ENCODE measurements around the gene ZBTB7A. TPM values are rescaled to one million over a fixed set of nuclear protein-coding genes. Genes with fewer than 3 reads are reported as not detected.

Gene ZBTB7A
- total RNA-seq, 1 donor from 2014 or later: 55.6 TPM

- no peak for DNase-seq (ENCODE audit: extremely low read depth, low read depth, low spot score)
Observed at GRCh38 chr19:4069331-4069959, 2.7 kb upstream of the ZBTB7A start.

GRCh38 chr19:4068047-4068966 lies 1.6 kb upstream of the ZBTB7A start:
- no peak for DNase-seq (ENCODE audit: extremely low read depth, low read depth, low spot score)

- DNase-seq (ENCODE audit: extremely low read depth, low read depth, low spot score): no peak
Observed at GRCh38 chr19:4067396-4068046, 822 bp upstream of the ZBTB7A start.

GRCh38 chr19:4066176-4066606 lies 508 bp downstream of the ZBTB7A start:
- no peak for DNase-seq (ENCODE audit: extremely low read depth, low read depth, low spot score)

- DNase-seq (ENCODE audit: extremely low read depth, low read depth, low spot score): peak; percentile 48
Observed at GRCh38 chr19:4065430-4066175, 1.1 kb downstream of the ZBTB7A start.

- DNase-seq (ENCODE audit: extremely low read depth, low read depth, low spot score): no peak
Observed at GRCh38 chr19:4064496-4065260, 2.0 kb downstream of the ZBTB7A start.

GRCh38 chr19:4064149-4064495 lies 2.6 kb downstream of the ZBTB7A start:
- DNase-seq (ENCODE audit: extremely low read depth, low read depth, low spot score): no peak

- DNase-seq (ENCODE audit: extremely low read depth, low read depth, low spot score): no peak
Observed at GRCh38 chr19:4063369-4064148, 3.1 kb downstream of the ZBTB7A start.

GRCh38 chr19:4062419-4063368 lies 4.0 kb downstream of the ZBTB7A start:
- no peak for DNase-seq (ENCODE audit: extremely low read depth, low read depth, low spot score)

- no peak for DNase-seq (ENCODE audit: extremely low read depth, low read depth, low spot score)
Observed at GRCh38 chr19:4061683-4062418, 4.8 kb downstream of the ZBTB7A start.

GRCh38 chr19:4061178-4061682 lies 5.5 kb downstream of the ZBTB7A start:
- DNase-seq (ENCODE audit: extremely low read depth, low read depth, low spot score): no peak

GRCh38 chr19:4060621-4061177 lies 6.0 kb downstream of the ZBTB7A start:
- no peak for DNase-seq (ENCODE audit: extremely low read depth, low read depth, low spot score)

GRCh38 chr19:4059891-4060620 lies 6.6 kb downstream of the ZBTB7A start:
- DNase-seq (ENCODE audit: extremely low read depth, low read depth, low spot score): no peak

GRCh38 chr19:4059453-4059871 lies 7.2 kb downstream of the ZBTB7A start:
- no peak for DNase-seq (ENCODE audit: extremely low read depth, low read depth, low spot score)

- DNase-seq (ENCODE audit: extremely low read depth, low read depth, low spot score): no peak
Observed at GRCh38 chr19:4058693-4059452, 7.8 kb downstream of the ZBTB7A start.

All from glomerular endothelial cell (primary cell).